ENCODE data around the gene ADGRA3.

GRCh38 chr4:22439947-22440346 lies 75.9 kb downstream of the ADGRA3 start:
- no peak for TF ChIP-seq CTCF (IDR thresholded peaks at IDR 0.05 in 4 of 5, conservative IDR thresholded peaks at IDR 0.05 in 1 of 5)
- TF ChIP-seq POLR2A (IDR thresholded peaks at IDR 0.05), result no peak
